Measurements from ENCODE around the gene ENTPD8.

- TF ChIP-seq EZH2 (IDR thresholded peaks at IDR 0.05; ENCODE audit: low read depth) (no peak), CTCF (conservative IDR thresholded peaks at IDR 0.05) (no peak)
Observed at GRCh38 chr9:137454597-137455358, 13.6 kb upstream of the ENTPD8 start.

Measured in PC-9 (cell line).